ENCODE data around the gene LSP1. TPM values are rescaled to one million over a fixed set of nuclear protein-coding genes. Genes with fewer than 3 reads are reported as not detected.
"Not testable (repeated sequence)": the region's sequence is repeated elsewhere in the genome, so short reads cannot be mapped to it uniquely, and the experiment has no call there.

LSP1 gene
- total and polyA plus RNA-seq, 10 donors: 136 to 422 (median 335) TPM

DNA sequence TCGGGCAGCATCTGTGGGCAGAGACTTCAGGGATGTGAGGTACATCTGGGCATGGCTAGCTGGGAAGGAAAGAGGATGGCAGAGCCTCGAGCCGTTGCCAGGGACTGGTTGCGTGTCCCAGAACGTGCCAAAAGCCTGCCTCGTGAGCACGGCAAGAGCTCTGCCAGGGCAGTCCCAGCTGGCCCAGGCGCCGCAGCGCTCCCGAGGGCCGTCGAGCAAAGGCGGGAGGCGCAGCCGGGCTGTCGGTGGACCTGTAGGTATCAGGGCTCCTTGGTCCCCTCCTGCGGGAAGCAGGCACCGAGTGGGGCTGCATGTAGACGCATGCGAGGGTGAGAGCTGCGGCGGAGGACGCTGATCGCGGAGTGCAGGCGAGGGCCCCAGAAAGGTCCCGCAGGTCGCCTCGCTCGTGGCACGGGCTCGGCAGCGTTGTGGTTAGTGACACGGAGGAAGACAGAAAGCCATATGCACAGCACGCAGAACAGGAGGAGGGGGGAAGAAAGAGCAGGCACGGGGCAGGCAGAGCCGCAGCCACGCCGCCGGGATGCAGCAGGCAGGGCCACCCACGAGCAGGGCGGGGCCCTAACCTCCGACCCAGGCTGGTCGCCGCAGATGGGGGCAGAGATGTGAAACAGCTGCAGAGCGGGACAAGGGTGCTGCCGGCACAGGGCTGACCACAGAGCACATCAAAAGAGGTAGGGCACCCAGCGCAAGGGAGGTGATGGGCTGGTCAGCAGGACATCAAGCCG is 18.0 kb downstream of the LSP1 start:
- Histone ChIP-seq H3K27me3 (replicated peaks in 1 of 7) (no peaks in the 10 kb centered on the region), H3K27ac (peak overlapping the region; percentile 53 to 87 (median 81)), H3K4me3 (peak overlapping the region; percentile 32 to 71 (median 46)), H3K9me3 (no peaks in the 10 kb centered on the region), H3K36me3 (peaks cover 0 to 52% (median 2%) of the 10 kb centered on the region in 6 donors), H3K4me1 (peaks cover 22 to 96% (median 67%) of the 10 kb centered on the region in 6 donors)
- DNase-seq: peak; percentile 84
- TF ChIP-seq POLR2AphosphoS5 (IDR thresholded peaks at IDR 0.05) (peak; percentile 31 to 80 (median 65)), POLR2A (IDR thresholded peaks at IDR 0.05) (no peak)
- 55 to 67% (median 62%) methylated on average over 47 to 50 of the region's 50 CpGs for WGBS, 5 donors
- intact Hi-C loops (cut with DNase I; ENCODE audit: low total_unique reads): no loop called here

DNA sequence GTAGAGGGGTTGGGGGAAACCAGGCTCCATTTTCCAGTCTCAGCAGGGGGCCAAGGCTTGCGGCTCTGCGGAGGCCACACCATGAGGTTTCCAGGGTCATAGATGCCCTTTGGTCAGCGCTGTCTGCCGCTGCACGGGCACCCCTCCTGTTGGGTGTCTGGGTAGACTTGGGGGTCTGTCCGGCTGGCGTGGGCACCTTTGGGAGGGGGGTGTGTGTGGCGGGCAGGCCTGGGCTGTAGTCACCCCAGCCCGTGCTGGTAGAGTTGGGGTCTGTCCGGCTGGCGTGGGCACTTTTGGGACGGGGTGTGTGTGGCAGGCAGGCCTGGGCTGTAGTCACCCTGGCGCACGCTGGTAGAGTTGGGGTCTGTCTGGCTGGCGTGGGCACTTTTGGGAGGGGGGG is 18.6 kb downstream of the LSP1 start:
- peak overlapping the region; percentile 32 to 71 (median 46) for H3K4me3 ChIP-seq
- H3K9me3 ChIP-seq: no peaks in the 10 kb centered on the region
- DNase-seq: peak; percentile 74
- TF ChIP-seq, protein P1, sequence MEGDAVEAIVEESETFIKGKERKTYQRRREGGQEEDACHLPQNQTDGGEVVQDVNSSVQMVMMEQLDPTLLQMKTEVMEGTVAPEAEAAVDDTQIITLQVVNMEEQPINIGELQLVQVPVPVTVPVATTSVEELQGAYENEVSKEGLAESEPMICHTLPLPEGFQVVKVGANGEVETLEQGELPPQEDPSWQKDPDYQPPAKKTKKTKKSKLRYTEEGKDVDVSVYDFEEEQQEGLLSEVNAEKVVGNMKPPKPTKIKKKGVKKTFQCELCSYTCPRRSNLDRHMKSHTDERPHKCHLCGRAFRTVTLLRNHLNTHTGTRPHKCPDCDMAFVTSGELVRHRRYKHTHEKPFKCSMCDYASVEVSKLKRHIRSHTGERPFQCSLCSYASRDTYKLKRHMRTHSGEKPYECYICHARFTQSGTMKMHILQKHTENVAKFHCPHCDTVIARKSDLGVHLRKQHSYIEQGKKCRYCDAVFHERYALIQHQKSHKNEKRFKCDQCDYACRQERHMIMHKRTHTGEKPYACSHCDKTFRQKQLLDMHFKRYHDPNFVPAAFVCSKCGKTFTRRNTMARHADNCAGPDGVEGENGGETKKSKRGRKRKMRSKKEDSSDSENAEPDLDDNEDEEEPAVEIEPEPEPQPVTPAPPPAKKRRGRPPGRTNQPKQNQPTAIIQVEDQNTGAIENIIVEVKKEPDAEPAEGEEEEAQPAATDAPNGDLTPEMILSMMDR (IDR thresholded peaks at IDR 0.05 in 8 of 11, conservative IDR thresholded peaks at IDR 0.05 in 3 of 11): no peak
- TF ChIP-seq POLR2AphosphoS5 (IDR thresholded peaks at IDR 0.05) (no peak), POLR2A (IDR thresholded peaks at IDR 0.05) (no peak)
- intact Hi-C loops (cut with DNase I; ENCODE audit: low total_unique reads): no loop called here
- peak overlapping the region; percentile 53 to 87 (median 81) for H3K27ac ChIP-seq
- H3K27me3 ChIP-seq (replicated peaks in 1 of 7): no peaks in the 10 kb centered on the region
- H3K4me1 ChIP-seq: peaks cover 27 to 96% (median 66%) of the 10 kb centered on the region in 6 donors
- peaks cover 0 to 52% (median 2%) of the 10 kb centered on the region in 6 donors for H3K36me3 ChIP-seq
- 59 to 92% (median 77%) methylated on average over 7 to 15 of the region's 15 CpGs for WGBS, 5 donors

DNA sequence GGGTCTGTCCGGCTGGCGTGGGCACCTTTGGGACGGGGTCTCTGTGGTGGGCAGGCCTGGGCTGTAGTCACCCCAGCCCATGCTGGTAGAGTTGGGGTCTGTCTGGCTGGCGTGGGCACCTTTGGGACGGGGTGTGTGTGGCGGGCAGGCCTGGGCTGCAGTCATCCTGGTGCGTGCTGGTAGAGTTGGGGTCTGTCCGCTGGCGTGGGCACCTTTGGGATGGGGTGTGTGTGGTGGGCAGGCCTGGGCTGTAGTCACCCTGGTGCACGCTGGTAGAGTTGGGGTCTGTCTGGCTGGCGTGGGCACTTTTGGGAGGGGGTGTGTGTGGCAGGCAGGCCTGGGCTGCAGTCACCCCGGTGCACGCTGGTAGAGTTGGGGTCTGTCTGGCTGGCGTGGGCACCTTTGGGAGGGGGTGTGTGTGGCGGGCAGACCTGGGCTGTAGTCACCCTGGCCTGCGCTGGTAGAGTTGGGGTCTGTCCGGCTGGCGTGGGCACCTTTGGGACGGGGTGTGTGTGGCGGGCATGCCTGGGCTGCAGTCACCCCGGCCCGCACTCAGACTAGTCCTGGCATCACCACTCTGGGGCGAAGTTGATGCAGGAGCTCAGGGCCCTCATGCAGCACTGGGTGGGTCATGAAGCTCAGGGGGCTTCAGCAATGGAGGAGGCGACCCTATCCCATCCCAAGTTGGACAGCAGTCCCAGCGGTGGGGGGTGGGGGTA is 19.5 kb downstream of the LSP1 start:
- DNase-seq: no peak
- peak overlapping the region in 6 of 8 donors; percentile 51 to 87 (median 84) for H3K27ac ChIP-seq
- H3K4me3 ChIP-seq: peak overlapping the region in 6 of 8 donors; percentile 15 to 71 (median 45)
- H3K9me3 ChIP-seq: no peaks in the 10 kb centered on the region
- peaks cover 0 to 50% (median 2%) of the 10 kb centered on the region in 6 donors for H3K36me3 ChIP-seq
- peaks cover 29 to 96% (median 65%) of the 10 kb centered on the region in 6 donors for H3K4me1 ChIP-seq
- no peak for TF ChIP-seq POLR2A (IDR thresholded peaks at IDR 0.05)
- TF ChIP-seq, protein P1 (IDR thresholded peaks at IDR 0.05 in 8 of 11, conservative IDR thresholded peaks at IDR 0.05 in 3 of 11): no peak
- TF ChIP-seq POLR2AphosphoS5 (IDR thresholded peaks at IDR 0.05): no peak
- H3K27me3 ChIP-seq (replicated peaks in 1 of 7): no peaks in the 10 kb centered on the region
- WGBS, 5 donors: 73 to 90% (median 78%) methylated on average over 16 to 25 of the region's 25 CpGs
- intact Hi-C loops (cut with DNase I; ENCODE audit: low total_unique reads): no loop called here

DNA sequence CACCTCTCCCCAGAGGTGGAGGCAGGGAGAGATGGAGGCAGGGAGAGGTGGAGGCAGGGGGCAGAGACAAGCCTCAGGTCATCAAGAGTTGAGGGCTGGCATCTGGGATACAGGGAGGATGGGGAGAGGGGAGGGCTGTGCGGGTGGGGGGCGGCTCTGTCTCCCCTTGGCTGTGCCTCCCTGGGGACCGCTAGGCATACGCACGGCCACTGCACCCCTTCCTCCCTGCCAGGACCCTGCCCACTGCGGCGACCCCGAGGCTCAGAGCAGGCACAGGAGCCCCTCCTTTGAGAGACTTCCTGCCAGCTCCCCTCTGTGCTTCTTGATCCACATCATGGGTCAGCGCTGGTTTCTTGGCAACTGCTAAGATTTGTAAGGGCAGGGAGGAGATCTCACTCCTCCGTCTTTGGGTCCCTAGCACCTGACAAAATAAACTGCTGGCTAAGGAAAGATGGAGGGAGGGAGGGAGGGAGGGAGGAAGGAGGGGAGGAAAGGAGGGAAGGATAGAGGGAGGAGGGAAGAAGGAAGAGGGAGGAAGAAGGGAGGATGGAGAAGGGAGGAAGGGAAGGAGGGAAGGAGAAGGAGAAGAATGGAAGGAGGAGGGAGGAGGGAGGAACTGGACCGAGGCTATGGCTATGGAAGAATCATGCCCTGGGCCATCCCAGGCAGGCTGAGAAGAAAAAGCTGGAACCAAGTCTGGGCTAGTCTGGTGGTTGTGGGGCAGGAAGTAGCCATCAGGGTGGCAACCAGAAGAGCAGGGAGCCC is 20.3 kb downstream of the LSP1 start:
- Histone ChIP-seq H3K4me1 (peaks cover 27 to 96% (median 65%) of the 10 kb centered on the region in 6 donors), H3K27ac (peak overlapping the region in 7 of 8 donors; percentile 47 to 87 (median 79)), H3K9me3 (no peaks in the 10 kb centered on the region), H3K27me3 (replicated peaks in 1 of 7) (no peaks in the 10 kb centered on the region), H3K4me3 (peak overlapping the region in 6 of 8 donors; percentile 15 to 71 (median 45)), H3K36me3 (peaks cover 0 to 50% (median 4%) of the 10 kb centered on the region in 6 donors)
- intact Hi-C loops (cut with DNase I; ENCODE audit: low total_unique reads): no loop called here
- TF ChIP-seq, protein P1 (IDR thresholded peaks at IDR 0.05 in 8 of 11, conservative IDR thresholded peaks at IDR 0.05 in 3 of 11): no peak
- TF ChIP-seq POLR2AphosphoS5 (IDR thresholded peaks at IDR 0.05) (peak in 1 of 3 donors; percentile 33), POLR2A (IDR thresholded peaks at IDR 0.05) (no peak)
- peak; percentile 66 for DNase-seq
- WGBS, 5 donors: 38 to 64% (median 47%) methylated on average over 11 of the region's 11 CpGs

DNA sequence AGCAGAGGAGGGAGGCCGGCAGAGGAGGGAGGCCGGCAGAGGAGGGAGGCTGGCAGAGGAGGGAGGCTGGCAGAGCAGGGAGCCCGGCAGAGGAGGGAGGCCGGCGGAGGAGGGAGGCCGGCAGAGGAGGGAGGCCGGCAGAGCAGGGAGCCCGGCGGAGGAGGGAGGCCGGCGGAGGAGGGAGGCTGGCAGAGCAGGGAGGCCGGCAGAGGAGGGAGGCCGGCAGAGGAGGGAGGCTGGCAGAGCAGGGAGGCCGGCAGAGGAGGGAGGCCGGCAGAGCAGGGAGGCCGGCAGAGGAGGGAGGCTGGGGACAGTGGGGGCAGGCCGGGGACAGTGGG is 20.9 kb downstream of the LSP1 start:
- H3K27me3 ChIP-seq (replicated peaks in 1 of 7); intact Hi-C loops (cut with DNase I; ENCODE audit: low total_unique reads); H3K9me3 ChIP-seq; DNase-seq: not testable (repeated sequence)
- Histone ChIP-seq H3K36me3 (peaks cover 0 to 48% (median 4%) of the 10 kb centered on the region in 6 donors), H3K4me1 (peaks cover 23 to 96% (median 65%) of the 10 kb centered on the region in 6 donors), H3K27ac (peak overlapping the region in 5 of 8 donors; percentile 68 to 87 (median 83)), H3K4me3 (peak overlapping the region in 5 of 8 donors; percentile 36 to 71 (median 50))
- 79 to 90% (median 80%) methylated on average over 12 to 17 of the region's 17 CpGs for WGBS, 5 donors

DNA sequence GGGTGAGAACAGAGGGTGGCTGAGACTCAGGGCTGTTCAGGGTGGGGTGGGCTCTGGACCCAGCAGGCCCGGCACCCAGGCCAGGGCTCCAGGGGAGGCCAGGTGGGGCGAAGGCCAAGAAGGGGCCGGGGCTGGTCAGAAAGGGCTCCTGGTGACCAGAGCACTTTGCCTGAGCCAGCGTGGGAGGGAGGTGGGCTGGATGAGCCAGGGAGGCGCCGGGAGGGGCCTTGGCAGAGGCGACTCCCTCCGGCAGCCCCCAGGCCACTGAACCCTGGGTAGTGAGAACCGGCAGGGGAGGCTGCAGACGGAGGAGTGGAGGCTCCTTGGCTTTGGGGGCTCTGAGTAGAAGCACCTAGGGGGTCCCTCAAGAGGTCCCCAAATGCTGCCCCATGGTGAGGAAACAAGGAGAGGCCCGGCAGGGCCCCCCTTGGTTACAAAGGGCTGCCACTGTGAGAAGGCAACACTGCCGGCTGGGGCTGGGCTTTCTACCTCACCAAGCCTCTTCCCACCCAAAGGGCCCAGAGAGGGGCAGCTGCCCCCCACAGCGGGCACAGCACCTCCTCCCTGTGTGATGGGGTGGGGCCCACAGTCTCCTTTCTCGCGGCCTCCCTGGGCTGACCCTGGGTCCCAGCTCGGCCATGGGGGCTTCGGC is 21.7 kb downstream of the LSP1 start:
- Histone ChIP-seq H3K4me3 (peak overlapping the region in 5 of 8 donors; percentile 19 to 71 (median 26)), H3K36me3 (peaks cover 0 to 55% (median 4%) of the 10 kb centered on the region in 6 donors), H3K4me1 (peaks cover 23 to 96% (median 67%) of the 10 kb centered on the region in 6 donors), H3K27ac (peak overlapping the region; percentile 14 to 86 (median 68))
- WGBS, 5 donors: 71 to 92% (median 83%) methylated on average over 10 to 17 of the region's 17 CpGs
- H3K27me3 ChIP-seq (replicated peaks in 1 of 7); H3K9me3 ChIP-seq; intact Hi-C loops (cut with DNase I; ENCODE audit: low total_unique reads): not testable (repeated sequence)
- peak; percentile 76 for DNase-seq
